ENCODE measurements around the gene THOC1. TPM values are rescaled to one million over a fixed set of nuclear protein-coding genes. Genes with fewer than 3 reads are reported as not detected.

THOC1 gene
- total and polyA plus RNA-seq, 2 of the 8 experiments (the other 6 are each of a cell fraction or from before 2014, with no cell fraction given), result 19.1 to 66.4 TPM

GRCh38 chr18:211582-211981, 56.3 kb downstream of the THOC1 start:
- peaks cover 5 to 54% (median 38%) of the 10 kb centered on the region in 4 experiments; a peak in 7 of 8 replicates for H3K36me3 ChIP-seq (ENCODE audit: control insufficient read depth in 2 of 4, insufficient read depth in 4 of 4, low read length in 3 of 4)
- no peaks in the 10 kb centered on the region for H3K27me3 ChIP-seq (replicated peaks in 1 of 4; ENCODE audit: control insufficient read depth in 3 of 4, extremely low read depth in 1 of 4, insufficient read depth in 3 of 4, low read length in 3 of 4)
- POLR2A ChIA-PET (ENCODE audit: partially characterized antibody), result interaction anchor here (1.6 kb wide), 1 partner anchor 12 kb away, joined by 4 read pairs; no protein-coding TSS in a partner anchor
- peaks cover 0 to 3% (median 0%) of the 10 kb centered on the region in 4 experiments; a peak in 1 of 7 replicates for H3K4me1 ChIP-seq (replicated peaks in 1 of 4; ENCODE audit: control insufficient read depth in 3 of 4, insufficient read depth in 4 of 4, low read length in 3 of 4)
- H3K56ac ChIP-seq (replicated peaks; ENCODE audit: insufficient read length, low read depth, low read length), result no peak overlapping the region
- no peak overlapping the region for H4K91ac ChIP-seq (replicated peaks; ENCODE audit: insufficient read length, low read length)
- no peaks in the 10 kb centered on the region; a peak in 1 of 4 replicates for H3K79me2 ChIP-seq (ENCODE audit: control insufficient read depth in 1 of 2, insufficient read depth in 2 of 2, low read length in 2 of 2)
- H3K23me2 ChIP-seq (ENCODE audit: low read depth, low read length), result no peaks in the 10 kb centered on the region
- peaks cover 0 to 3% of the 10 kb centered on the region in 2 experiments for H4K20me1 ChIP-seq (replicated peaks in 1 of 2; ENCODE audit: control insufficient read depth in 1 of 2, insufficient read depth in 2 of 2, low read length in 2 of 2)
- H4K8ac ChIP-seq (ENCODE audit: extremely low read depth, insufficient read depth, low read length), result no peak overlapping the region
- no peak overlapping the region for H3K4ac ChIP-seq (replicated peaks; ENCODE audit: insufficient read length, low read depth, low read length)
- H3K79me1 ChIP-seq (ENCODE audit: low read depth, low read length), result no peaks in the 10 kb centered on the region
- no peak overlapping the region for H3K9ac ChIP-seq (replicated peaks in 1 of 4; ENCODE audit: extremely low read depth in 1 of 4, low read depth in 3 of 4, low read length in 3 of 4)
- no peak overlapping the region for H3K14ac ChIP-seq (ENCODE audit: insufficient read length)
- H2AK5ac ChIP-seq (ENCODE audit: low read depth, low read length), result no peak overlapping the region
- H3K18ac ChIP-seq (ENCODE audit: extremely low read depth, low read length), result no peak overlapping the region
- H2AFZ ChIP-seq (ENCODE audit: low read length), result no peak overlapping the region
- no peak overlapping the region for H2BK120ac ChIP-seq (replicated peaks; ENCODE audit: low read depth, low read length)
- DNase-seq (ENCODE audit: low read depth in 1 of 2, low spot score in 2 of 2), result no peak
- no peak overlapping the region for H2BK12ac ChIP-seq (ENCODE audit: low read depth, low read length)
- H3K9me3 ChIP-seq (ENCODE audit: insufficient read depth in 2 of 2, low read depth in 1 of 2, low read length in 1 of 2), result no peaks in the 10 kb centered on the region
- H3K4me3 ChIP-seq (ENCODE audit: extremely low read depth in 1 of 4, insufficient read depth in 2 of 4, low read depth in 3 of 4, low read length in 4 of 4), result no peak overlapping the region
- no peak for FAIRE-seq
- H3K23ac ChIP-seq (ENCODE audit: insufficient read length), result no peak overlapping the region
- CTCF ChIA-PET (ENCODE audit: partially characterized antibody), result interaction anchor here (1.8 kb wide), 1 partner anchor 404 kb away, joined by 3 read pairs; no protein-coding TSS in a partner anchor
- no peak overlapping the region for H3K27ac ChIP-seq (ENCODE audit: low read depth, low read length)
- no peak overlapping the region for H4K5ac ChIP-seq (ENCODE audit: insufficient read length, low read depth, low read length)
- H2BK20ac ChIP-seq (ENCODE audit: low read length), result no peak overlapping the region
- H2BK5ac ChIP-seq (ENCODE audit: low read depth, low read length), result no peak overlapping the region
- no peak overlapping the region for H2BK15ac ChIP-seq (ENCODE audit: low read length)
- H3K4me2 ChIP-seq (ENCODE audit: insufficient read depth in 1 of 2, low read depth in 2 of 2, low read length in 2 of 2), result no peak overlapping the region
- TF ChIP-seq KDM5A (IDR thresholded peaks at IDR 0.05; ENCODE audit: low read length) (no peak), E2F6 (IDR thresholded peaks at IDR 0.05) (no peak), NANOG (IDR thresholded peaks at IDR 0.05; ENCODE audit: insufficient read depth, low read depth, low read length, poor library complexity, severe bottlenecking) (no peak), MAX (IDR thresholded peaks at IDR 0.05) (no peak), SIRT6 (IDR thresholded peaks at IDR 0.05; ENCODE audit: low read length) (no peak), SAP30 (IDR thresholded peaks at IDR 0.05; ENCODE audit: insufficient read depth, insufficient replicate concordance, low read length) (no peak), POLR2A (IDR thresholded peaks at IDR 0.05; ENCODE audit: control extremely low read depth in 1 of 2, low read depth in 2 of 2, low read length in 2 of 2) (no peak), TCF12 (IDR thresholded peaks at IDR 0.05; ENCODE audit: low read depth, low read length) (no peak), TAF1 (IDR thresholded peaks at IDR 0.05; ENCODE audit: low read depth, low read length) (no peak), YY1 (IDR thresholded peaks at IDR 0.05; ENCODE audit: low read depth, low read length) (no peak), POU5F1 (IDR thresholded peaks at IDR 0.05; ENCODE audit: low read depth, low read length) (no peak), SP1 (IDR thresholded peaks at IDR 0.05; ENCODE audit: low read depth, low read length) (no peak), RBBP5 (IDR thresholded peaks at IDR 0.05; ENCODE audit: borderline replicate concordance, low read depth, low read length) (no peak), CHD2 (IDR thresholded peaks at IDR 0.05; ENCODE audit: low read length) (no peak), EGR1 (IDR thresholded peaks at IDR 0.05; ENCODE audit: borderline replicate concordance, low read depth, low read length) (no peak), CTBP2 (IDR thresholded peaks at IDR 0.05; ENCODE audit: borderline replicate concordance, insufficient read depth, insufficient read length, low read length) (no peak)

All from H1 (cell line).